Mucosa of gallbladder (tissue), 1 donor: Measurements from ENCODE around the gene OGG1. TPM values are rescaled to one million over a fixed set of nuclear protein-coding genes. Genes with fewer than 3 reads are reported as not detected.
A peak's percentile ranks its signal among the peaks of the same experiment; 100 is the strongest.

ENCODE experiments used
- DNase-seq: peaks from one replicate; pipeline ENCODE4 v3.0.0-alpha.2; 2020; ENCODE audit warnings: low spot score
- total RNA-seq: library from RNA; stranded (reverse); gene quantifications from one replicate; pipeline ENCODE4 v1.2.1, GENCODE V29; 2021
- donor health status: DM: no; HTN: no; CAD: no.

The OGG1 gene
- 37.6 TPM for total RNA-seq

DNA sequence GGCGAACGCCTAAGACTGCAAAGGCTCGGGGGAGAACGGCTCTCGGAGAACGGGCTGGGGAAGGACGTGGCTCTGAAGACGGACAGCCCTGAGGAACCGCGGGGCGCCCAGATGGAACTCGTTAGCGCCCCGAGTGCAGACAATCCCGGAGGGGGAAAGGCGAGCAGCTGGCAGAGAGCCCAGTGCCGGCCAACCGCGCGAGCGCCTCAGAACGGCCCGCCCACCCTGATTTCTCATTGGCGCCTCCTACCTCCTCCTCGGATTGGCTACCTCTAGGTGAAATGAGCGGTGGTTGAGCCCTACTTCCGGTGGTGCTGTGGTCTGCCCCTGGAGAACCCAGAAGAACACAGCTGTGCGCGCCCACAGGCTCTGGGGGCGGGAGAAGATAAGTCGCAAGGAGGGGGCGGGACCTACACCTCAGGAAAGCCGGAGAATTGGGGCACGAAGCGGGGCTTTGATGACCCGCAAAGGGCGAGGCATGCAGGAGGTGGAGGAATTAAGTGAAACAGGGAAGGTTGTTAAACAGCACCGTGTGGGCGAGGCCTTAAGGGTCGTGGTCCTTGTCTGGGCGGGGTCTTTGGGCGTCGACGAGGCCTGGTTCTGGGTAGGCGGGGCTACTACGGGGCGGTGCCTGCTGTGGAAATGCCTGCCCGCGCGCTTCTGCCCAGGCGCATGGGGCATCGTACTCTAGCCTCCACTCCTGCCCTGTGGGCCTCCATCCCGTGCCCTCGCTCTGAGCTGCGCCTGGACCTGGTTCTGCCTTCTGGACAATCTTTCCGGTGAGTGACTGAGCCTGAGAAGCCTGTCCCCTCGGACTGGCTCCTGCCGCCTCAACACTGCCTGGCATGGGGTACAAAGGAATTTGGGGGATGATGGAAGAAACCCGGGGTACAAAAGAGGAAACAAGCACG, at the start of gene OGG1:
OGG1 (plus strand) TSS at position 308 of the 911 bp plus-strand sequence; CDS start at position 643, 335 bp downstream.
- DNase-seq, result peak; percentile 99

DNA sequence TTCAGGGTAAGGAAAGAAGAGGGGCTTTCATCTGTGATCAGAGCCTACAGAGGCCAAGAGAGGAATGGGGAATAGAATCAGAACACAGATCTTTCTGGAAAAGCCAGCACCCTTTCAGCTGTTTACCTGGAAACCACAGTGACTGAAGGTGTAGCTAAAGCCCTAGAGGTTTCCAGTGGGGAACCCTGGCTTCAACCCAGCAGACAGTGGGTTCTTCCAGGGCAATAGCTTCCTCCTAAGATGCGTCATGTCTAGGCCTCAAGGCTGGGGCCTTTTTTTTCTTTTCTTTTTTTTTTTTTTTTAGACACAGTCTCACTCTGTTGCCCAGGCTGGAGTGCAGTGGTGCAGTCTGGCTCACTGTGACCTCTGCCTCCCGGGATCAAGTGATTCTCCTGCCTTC, 49.2 kb upstream of the OGG1 start:
- DNase-seq, result no peak

DNA sequence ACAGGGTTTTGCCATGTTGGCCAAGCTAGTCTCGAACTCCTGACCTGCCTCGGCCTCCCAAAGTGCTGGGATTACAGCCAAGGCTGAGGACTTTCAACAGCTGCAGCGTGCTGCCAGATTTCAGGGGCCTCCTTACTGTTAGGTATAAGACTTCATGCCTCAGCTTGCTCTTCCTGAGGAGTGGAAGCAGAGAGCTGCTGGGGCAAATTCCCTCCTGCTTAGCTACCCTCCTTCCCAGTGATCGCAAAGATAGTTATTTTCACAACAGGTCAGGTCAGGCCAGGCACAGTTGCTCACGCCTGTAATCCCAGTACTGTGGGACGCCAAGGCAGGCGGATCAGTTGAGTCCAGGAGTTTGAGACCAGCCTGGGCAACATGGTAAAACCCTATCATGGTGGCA, 48.7 kb upstream of the OGG1 start:
- no peak for DNase-seq

DNA sequence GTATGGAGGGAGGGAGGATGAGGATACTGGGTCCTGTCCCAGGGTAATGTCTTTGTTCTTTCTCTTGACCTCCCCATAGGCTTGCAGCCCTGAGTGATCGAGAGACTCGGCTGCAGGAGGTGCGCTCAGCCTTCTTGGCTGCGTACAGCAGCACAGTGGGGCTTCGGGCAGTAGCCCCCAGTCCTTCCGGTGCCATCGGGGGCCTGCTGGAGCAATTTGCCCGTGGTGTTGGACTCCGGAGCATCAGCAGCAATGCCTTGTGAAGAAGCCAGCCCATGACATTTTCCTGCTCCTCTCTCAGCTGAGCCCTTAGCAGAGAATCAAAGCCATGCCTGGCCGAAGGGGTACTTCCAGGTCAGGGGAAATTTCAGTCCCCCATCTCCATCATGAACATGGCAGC, 48.0 kb upstream of the OGG1 start:
- no peak for DNase-seq

DNA sequence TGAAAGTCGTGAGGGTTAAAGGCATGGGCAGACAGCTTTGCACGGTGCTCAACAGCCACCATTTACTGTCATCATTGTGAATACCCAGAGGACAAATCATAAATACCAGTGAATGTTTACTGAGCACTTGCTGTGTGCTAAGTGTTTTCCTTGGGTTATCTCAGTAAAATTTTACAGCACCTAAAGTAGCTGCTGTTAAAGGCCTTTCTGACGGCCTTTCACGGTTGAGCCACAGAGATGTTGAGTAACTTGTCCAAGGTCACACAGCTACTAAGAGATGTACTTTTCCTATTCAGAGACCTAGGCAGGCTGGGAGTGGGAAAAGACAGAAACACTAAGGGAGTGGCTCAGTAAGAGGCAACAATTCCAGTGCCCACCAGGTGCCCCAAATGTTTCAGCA, 46.5 kb upstream of the OGG1 start:
- DNase-seq, result no peak

DNA sequence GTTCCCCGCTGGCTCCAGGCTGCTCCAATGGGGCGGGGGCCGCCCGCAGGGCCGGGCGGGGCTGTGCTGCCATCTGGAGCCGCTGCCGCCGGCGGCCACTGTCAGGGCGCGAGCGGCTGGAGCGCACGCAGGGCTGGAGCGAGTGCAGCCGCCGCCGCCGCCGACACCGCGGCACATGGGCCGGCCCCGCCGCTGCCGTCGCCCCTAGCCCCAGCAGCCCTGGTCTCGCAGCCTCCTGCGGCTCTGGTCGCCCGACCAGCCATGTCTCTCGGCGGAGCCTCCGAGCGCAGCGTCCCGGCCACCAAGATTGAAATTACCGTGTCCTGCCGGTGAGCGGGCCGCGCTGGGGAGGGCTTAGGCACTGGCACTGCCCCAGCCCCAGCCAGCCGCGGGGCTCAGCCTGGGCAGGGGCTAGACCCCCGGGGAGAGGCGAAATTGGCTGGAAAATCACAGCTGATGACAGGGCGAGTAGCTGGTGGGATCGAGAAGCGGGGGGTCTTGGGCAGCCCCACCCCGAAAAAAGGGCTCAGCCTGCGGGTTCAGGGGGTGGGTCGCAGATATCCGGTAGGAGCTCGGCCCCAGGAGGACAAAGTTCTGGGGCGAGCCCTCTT, 45.9 kb upstream of the OGG1 start, which contains the start of gene CPNE9:
CPNE9 (plus strand) TSS at position 98 of the 611 bp plus-strand sequence; CDS start at position 262, 164 bp downstream.
- no peak for DNase-seq

DNA sequence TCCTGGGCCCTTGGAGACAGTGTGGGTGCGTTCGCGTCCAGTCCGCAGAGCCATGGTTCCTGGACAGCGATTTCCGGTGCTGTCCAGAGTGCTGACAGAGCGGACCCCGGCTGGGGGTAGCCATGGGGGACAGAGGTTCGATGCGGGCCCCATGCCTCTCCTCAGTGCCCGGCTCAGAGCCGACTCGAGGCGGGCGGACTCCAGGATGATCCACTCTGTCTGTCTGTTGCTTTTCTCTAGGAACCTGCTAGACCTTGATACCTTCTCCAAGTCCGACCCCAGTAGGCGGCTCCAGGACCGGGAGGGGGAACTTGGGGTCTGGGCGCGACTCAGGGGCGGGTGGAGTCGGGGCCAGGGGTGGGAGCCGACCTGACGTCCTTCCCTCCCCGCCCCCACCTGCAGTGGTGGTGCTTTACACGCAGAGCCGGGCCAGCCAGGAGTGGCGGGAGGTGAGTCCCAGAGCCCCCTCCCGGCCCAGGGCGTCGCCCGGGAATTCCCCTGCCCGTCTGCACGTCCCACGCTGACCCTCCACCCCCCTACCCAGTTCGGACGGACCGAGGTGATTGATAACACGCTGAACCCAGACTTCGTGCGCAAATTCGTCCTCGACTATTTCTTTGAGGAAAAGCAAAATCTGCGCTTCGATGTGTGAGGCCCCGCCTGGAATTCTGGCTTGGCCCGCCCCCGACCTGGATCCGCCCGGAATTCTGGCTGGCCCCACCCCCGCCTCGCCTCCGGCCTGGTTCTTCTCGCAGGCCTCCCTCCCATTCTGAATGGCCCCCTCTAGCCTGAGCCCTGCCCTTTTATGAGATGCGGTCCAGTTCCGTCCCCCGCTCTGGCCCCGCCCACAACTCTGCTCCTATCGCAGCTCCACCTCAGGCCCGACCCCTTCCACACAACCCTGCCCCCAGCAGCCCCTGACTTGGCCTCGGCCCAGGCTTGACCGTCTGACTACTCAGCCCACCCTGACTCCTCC, 45.1 kb upstream of the OGG1 start:
- no peak for DNase-seq

DNA sequence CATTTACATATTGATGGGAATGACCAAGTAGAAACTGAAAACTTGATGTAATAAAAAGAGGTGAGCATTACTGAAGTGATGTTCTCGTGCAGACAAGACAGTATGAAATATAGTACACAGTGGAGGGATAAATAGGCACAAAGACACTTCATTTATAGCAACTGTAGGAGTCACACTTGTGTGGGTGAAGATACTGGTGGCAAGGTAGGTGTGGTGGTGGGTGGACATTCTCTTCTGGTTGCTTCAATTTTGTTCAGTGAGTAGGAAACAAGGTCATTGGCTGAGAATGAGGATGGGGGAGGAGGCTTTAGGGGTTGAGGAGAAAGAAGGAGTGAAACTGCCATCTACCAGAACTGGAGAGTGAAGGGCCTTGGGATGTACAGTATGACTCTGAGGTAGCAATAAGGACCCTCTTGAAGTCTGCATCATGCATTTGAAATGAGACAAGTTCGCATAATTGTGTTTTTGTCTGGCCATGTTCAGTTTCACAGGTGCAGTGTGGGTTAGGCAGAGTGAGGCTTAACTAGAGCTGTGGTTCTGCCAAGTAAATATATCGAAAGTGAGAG, 39.5 kb upstream of the OGG1 start:
- DNase-seq, result no peak

DNA sequence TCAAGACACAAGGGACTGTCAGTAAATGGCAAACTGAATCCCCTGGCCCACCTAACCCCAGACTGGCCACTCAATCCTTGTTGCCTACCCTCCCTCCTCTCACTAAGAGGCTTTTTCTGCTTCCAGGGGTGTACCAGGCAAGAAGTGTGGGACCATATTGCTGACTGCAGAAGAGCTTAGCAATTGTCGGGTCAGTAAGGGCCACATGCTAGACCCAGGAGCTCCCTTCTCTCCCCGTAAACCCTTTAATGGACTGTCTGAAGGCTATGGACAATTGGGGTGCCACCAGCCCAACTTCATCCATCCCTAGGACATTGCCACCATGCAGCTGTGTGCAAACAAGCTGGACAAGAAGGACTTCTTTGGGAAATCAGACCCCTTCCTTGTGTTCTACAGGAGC, 37.3 kb upstream of the OGG1 start:
- DNase-seq, result no peak

DNA sequence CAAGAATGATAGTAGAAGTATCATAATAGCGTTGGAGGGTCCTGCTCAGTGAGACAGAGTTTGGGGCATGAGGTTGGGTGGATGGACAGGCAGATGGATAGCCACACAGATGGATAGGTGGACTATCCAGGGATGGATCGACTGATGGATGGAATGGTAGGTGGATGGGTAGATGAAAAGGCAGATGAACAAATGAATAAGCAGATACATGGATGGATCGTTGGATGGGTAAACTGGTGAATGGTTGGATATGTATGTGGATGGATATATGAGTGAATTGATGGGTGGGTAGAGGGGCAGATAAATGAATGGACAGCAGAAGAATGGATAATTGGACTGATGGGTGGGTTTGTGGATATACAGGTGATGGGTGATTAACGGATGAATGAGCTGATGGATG, 36.6 kb upstream of the OGG1 start:
- no peak for DNase-seq

DNA sequence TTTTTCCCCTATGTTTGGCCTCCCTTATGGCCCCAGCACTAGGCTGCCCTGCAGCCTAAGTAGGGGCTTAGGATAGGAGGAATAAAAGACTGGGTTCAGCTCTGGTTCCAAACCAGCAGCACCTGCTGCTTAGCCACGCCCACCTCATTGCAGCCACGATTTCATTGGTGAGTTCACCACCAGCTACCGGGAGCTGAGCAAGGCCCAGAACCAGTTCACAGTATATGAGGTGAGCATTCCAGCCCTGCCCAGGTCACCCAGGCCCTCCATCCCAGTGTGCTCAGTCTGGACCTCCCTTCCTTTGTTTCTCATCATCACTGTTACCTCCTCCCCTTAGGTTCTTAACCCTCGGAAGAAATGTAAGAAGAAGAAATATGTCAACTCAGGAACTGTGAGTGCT, 34.6 kb upstream of the OGG1 start:
- no peak for DNase-seq

DNA sequence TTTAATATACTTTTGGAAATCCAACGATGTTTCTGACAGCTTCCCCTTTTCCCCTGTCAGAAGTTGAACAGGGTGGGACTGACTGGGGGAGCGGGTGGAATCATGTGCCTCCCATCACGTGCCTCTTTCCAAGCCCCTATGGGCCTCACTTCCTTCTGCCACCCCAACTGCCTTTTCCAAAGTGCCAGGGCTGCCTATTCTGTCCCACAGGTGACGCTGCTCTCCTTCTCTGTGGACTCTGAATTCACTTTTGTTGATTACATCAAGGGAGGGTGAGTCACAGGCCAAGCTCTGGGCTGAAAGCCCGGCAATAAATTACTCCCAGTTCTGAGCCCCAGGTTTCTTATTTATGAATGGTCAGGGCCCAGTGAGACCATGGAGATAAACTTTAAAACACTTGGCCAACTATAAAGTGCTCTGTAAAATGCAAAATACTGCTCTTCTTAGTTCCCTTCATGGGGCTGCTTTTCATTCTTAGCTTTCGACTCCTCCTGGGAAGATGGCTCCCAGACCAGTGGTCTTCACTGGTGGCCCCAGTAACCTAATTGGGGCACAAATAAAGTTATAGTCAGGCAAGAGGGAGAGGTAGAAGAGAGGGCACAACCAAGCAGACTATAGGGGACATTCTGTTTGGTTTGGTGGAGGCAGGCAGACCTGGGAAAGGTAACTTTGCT, 33.9 kb upstream of the OGG1 start:
- DNase-seq, result peak; percentile 77

DNA sequence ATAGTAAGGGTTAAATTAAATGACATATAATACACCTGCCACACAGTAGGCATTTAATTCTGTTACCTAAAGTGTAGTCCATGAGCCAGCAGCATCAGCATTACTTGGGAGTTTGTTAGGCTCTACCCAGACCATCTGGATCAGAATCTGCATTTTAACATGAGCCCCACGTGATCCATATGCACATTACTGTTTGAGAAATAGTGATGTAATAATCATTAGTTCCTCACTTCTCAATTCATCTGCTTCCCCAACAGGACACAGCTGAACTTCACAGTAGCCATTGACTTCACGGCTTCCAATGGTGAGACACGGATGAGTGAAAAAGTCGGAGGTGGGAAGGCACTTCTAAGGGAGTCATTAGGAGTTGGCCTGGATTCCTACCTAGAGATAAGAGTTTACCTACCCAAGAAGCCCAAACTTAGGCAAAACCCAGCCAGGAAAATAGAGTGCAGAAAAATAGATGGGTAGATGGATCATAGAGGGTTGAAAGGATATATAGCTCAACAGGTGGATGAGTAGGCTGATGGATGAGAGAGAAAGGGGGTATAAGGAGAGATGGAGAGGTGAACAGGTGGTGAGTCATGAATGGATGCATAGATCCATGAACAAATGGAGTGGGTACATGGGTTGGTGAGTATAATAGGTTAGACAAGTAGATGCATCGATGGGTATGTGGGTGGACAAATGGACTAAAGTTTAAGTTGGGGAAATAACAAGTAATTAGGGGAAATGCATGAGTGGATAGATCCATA, 32.8 kb upstream of the OGG1 start:
- no peak for DNase-seq

DNA sequence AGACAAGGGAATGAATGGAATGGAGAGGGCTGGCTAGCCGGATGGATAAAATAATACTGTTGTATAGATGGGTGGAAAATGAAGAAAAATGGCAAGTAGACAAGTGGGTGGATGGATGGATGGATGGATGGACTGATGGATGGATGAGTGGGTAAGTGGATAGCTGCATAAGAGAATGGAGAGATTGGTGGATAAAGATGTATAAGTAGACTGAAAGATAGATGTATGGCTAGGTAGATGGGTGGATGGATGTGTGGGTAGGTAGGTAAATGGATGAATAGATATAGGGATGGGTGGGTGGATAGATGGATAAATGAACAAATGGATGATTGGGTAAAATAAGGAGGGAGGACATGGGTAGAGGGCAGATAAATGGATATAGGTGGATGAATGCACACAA, 32.2 kb upstream of the OGG1 start:
- no peak for DNase-seq

DNA sequence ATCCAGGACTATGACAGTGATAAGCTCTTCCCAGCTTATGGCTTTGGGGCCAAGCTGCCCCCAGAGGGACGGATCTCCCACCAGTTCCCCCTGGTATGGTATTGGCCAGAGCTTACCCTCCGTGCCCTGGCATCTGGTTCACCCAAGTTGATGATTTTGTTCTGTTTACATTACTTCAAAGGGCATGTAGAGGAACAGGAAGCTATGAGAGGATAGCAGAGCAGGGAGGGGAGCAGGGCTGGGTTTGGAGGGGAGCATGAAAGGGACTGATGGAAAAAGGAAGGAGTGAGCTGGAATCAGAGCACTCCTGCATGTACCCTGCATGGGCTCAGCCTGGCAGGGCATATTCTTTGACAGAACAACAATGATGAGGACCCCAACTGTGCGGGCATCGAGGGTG, 31.6 kb upstream of the OGG1 start:
- no peak for DNase-seq

DNA sequence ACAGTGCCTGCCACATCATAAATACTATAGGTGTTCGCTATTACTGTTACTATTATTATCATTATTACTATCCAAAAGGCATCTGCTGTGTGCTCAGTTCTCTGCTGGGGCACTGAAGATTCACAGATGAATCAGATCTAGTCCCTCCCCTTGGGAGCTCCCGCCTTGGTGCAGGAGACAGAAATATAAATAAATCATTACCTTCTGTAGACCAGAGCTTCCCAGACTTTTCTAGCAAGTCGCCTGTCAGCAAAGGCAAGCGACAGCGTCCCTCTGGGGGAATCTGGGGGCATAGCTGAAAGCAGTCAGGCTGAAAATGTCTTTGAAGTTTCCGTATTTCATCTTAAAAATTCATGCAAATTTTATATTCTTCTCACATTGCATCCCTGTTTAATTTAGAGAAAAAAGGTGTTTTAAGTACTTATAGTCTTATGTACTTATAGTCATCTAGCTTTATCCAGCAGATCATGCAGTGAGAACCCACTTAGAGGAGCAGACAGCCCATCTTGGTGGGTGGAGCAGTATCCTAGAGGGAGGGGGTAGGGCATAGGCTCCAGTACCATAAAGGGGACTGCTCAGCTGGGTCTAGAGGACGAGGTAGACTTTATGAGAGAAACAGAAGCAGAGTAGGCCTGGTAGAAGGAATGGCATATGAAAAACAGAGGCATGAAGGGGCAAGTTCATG, 28.6 kb upstream of the OGG1 start:
- DNase-seq, result no peak

DNA sequence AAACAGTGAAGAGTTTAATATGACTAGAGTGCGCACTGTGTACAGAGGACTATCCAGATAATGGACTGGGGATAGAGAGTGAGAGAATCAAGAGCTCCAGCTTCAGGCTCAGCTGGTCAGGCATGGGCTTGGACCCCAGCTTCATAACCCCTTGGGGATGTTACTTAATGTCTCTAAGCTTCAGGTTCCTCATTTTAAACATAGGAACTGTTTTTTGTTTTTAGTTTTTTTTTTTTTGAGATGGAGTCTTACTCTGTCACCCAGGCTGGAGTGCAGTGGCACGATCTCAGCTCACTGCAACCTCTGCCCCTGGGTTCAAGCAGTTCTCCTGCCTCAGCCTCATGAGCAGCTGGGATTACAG, 28.1 kb upstream of the OGG1 start:
- no peak for DNase-seq

DNA sequence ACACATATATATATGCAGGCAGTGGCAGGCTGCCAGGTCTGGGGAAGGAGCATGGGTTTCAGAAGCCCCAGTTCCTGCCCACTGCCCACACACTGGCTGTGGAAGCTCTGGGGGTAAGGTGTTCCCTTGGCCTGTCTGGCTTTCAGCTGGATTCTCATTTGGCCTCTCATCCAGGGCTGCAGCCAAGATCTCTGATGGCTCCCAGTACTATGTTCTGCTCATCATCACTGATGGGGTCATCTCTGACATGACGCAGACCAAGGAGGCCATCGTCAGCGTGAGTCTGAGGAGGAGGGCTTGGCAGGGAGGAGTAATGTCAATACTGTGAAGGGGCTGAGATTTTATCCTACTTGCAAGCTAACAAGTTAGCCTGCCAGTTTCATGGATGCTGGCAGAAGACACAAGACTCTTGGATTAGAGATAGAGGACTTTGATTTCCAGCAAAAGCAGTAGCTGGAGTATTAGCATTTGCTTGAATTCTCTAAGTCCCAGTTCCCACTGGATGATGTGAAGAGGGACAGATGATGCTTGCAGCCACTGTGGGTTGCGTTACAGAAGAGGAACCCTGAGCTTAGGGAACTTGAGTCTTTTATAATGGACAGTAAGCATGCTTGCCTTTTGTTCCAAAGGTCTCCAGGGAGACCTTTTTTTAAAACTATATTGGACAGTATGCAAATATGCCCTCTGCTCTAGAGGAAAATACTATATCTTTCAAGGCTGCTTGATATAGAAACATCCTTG, 23.8 kb upstream of the OGG1 start:
- DNase-seq, result no peak

DNA sequence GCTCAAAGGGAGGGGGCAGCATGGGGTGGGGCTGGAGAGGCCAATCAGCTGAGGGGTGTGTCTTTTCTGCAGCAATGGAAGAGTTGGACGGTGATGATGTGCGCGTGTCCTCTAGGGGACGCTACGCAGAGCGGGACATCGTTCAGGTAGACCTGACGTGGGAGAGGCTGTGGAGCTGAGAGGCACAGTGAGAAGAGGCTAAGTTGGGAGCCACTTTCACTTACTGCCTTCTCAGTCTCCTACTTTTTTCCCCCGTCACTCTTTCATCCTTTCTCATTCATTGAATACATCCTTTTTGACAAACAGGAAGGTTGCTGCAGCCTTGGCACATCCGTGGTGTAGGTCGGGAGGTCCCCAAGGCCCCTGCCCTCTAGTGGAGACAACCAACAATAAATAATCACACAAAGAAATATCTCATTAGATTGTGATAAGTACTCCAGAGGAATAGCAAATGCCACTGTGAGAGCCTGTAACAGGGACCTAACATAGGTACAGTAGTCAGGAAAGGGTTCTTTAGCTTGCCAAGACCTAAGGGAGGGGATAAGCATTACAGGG, 22.6 kb upstream of the OGG1 start:
- no peak for DNase-seq
